Mesodermal cell (in vitro differentiated cells): ENCODE measurements around the gene SLC30A2.

Experiments
- H3K27ac ChIP-seq: 2 replicates; pipeline ENCODE4 v1.7.0; 2013; ENCODE audit warnings: mild to moderate bottlenecking, low read depth, low read length, moderate library complexity; ENCODE audit not compliant: severe bottlenecking
- H3K36me3 ChIP-seq: 2 replicates; pipeline ENCODE4 v1.7.1; 2013; ENCODE audit warnings: mild to moderate bottlenecking, low read length, moderate library complexity; ENCODE audit not compliant: control insufficient read depth, insufficient read depth
- H3K4me1 ChIP-seq: one replicate; pipeline ENCODE4 v1.7.1; 2013; ENCODE audit warnings: mild to moderate bottlenecking, low read length; ENCODE audit not compliant: insufficient read depth, control insufficient read depth, poor library complexity, severe bottlenecking
- H3K4me3 ChIP-seq: 2 replicates; pipeline ENCODE4 v1.7.0; 2013; ENCODE audit warnings: low read length, control low read depth, mild to moderate bottlenecking; ENCODE audit not compliant: insufficient read depth, poor library complexity, severe bottlenecking; ENCODE audit errors: extremely low read depth
- H3K9me3 ChIP-seq: 2 replicates; pipeline ENCODE4 v1.7.1; 2013; ENCODE audit warnings: mild to moderate bottlenecking, low read length, moderate library complexity; ENCODE audit not compliant: control insufficient read depth
- WGBS, 2 experiments: methylation state at CpG; one replicate each; pipeline ENCODE4 v1.1.5; 2013; ENCODE audit warnings: missing lambda C conversion rate in 2 of 2; ENCODE audit not compliant: insufficient coverage in 2 of 2; 5-methylcytosine and 5-hydroxymethylcytosine counted together

SLC30A2 gene

GRCh38 chr1:26020941-26021646 is 24.8 kb downstream of the SLC30A2 start:
- Histone ChIP-seq H3K9me3 (no peaks in the 10 kb centered on the region), H3K36me3 (no peaks in the 10 kb centered on the region), H3K27ac (no peak overlapping the region), H3K4me1 (peaks cover 55% of the 10 kb centered on the region), H3K4me3 (no peak overlapping the region)
- WGBS, 2 experiments, result 75 to 77% methylated on average over 4 to 5 of the region's 6 CpGs

DNA sequence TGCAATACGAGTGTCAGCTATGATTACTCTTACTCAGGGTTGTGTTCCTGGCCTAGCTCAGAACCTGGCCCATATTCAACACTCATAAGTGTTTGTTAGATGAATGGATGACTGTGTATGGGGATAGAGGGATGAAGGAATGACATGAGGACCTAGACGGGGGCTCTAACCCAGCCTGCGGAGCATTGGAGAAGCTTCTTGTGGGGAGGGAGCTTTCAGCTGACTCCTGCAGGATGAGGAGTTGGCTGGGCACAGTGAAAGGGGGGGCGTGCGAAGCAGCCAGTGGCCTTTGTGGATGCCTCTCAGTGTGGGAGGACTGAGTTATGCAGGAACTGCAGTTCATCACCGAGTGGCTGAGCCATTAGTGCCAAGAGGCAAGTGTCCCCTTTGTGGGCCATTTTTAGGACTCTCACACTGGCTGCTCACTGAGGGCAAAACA is 25.6 kb downstream of the SLC30A2 start:
- WGBS, 2 experiments, result 70 to 79% methylated on average over 5 to 6 of the region's 6 CpGs
- H3K4me1 ChIP-seq, result peaks cover 55% of the 10 kb centered on the region
- H3K27ac ChIP-seq, result no peak overlapping the region
- no peak overlapping the region for H3K4me3 ChIP-seq
- H3K36me3 ChIP-seq, result no peaks in the 10 kb centered on the region
- H3K9me3 ChIP-seq, result no peaks in the 10 kb centered on the region

DNA sequence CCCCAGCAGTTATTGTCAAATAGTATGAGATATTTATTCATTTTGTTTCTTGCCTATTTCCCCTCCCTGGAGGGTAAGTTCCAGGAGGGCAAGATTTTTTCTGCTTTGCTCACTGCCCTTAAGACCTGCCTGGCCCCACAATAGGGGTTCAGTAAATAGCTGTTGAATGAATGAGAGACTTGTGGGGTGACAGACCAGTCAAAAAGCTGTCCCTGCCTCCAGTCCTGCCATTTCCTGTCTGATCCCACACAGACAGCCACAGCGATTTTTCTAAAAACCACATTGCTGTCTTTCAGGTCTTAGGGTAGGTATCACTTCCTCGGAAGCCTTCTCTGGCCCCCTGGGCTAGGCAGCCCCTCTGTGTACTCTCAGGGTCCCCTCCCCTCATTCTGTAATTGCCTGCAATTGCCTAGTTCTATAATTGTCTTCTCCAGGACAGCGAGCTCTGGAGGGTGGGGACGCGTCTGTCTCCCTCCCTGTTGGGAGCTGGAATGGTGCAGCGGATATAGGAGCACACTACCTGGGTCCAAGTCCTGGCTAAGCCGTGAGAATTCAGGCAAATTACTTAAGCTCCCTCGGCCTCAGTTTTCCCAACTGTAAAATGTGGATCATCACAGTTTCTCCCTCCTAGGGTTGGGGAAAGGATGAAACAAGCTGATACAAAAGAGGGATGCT is 26.1 kb downstream of the SLC30A2 start:
- WGBS, 2 experiments, result 86 to 91% methylated on average over 5 to 7 of the region's 8 CpGs
- Histone ChIP-seq H3K4me1 (peaks cover 55% of the 10 kb centered on the region), H3K27ac (no peak overlapping the region)

GRCh38 chr1:26017606-26018005 is 28.3 kb downstream of the SLC30A2 start:
- 100% methylated on average over 1 of the region's 6 CpGs for WGBS, 2 experiments
- H3K36me3 ChIP-seq, result no peaks in the 10 kb centered on the region
- H3K27ac ChIP-seq, result no peak overlapping the region
- H3K4me3 ChIP-seq, result no peak overlapping the region
- no peaks in the 10 kb centered on the region for H3K9me3 ChIP-seq
- peaks cover 45% of the 10 kb centered on the region for H3K4me1 ChIP-seq

More for the DNA sequence above, 26.1 kb downstream of the SLC30A2 start:
- no peaks in the 10 kb centered on the region for H3K9me3 ChIP-seq
- H3K4me3 ChIP-seq, result no peak overlapping the region
- H3K36me3 ChIP-seq, result no peaks in the 10 kb centered on the region

- no peak overlapping the region for H3K27ac ChIP-seq
- H3K36me3 ChIP-seq, result no peaks in the 10 kb centered on the region
- 79 to 82% methylated on average over 4 to 6 of the region's 6 CpGs for WGBS, 2 experiments
- no peak overlapping the region for H3K4me3 ChIP-seq
- no peaks in the 10 kb centered on the region for H3K9me3 ChIP-seq
- peaks cover 45% of the 10 kb centered on the region for H3K4me1 ChIP-seq
Measured at GRCh38 chr1:26016953-26017545, 28.9 kb downstream of the SLC30A2 start.

- WGBS, 2 experiments, result 75 to 90% methylated on average over 6 to 8 of the region's 10 CpGs
- Histone ChIP-seq H3K9me3 (no peaks in the 10 kb centered on the region), H3K27ac (no peak overlapping the region), H3K4me3 (no peak overlapping the region), H3K36me3 (no peaks in the 10 kb centered on the region), H3K4me1 (peaks cover 38% of the 10 kb centered on the region)
Measured at GRCh38 chr1:26016258-26016952, 29.5 kb downstream of the SLC30A2 start.

DNA sequence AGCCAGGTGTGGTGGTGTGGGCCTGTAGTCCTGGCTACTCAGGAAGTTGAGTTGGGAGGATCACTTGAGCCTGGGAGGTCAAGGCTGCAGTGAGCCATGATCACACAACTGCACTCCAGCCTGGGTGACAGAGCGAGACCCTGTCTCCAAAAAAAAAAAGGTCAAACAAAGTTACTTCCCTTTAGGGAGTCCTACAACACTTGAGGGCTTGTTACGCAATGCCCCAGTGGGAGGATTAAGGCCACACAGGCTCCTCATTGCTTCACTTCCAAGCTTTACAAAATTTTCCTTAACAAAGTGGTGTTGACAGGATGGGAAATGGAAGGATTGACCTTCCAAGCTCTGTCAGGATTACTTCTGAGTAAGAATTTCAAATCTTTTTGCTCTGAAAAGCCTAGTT is 30.6 kb downstream of the SLC30A2 start:
- peaks cover 28% of the 10 kb centered on the region for H3K4me1 ChIP-seq
- no peaks in the 10 kb centered on the region for H3K36me3 ChIP-seq
- no peak overlapping the region for H3K27ac ChIP-seq
- 84 to 100% methylated on average over 1 to 2 of the region's 2 CpGs for WGBS, 2 experiments
- H3K4me3 ChIP-seq, result no peak overlapping the region
- H3K9me3 ChIP-seq, result no peaks in the 10 kb centered on the region

- Histone ChIP-seq H3K4me1 (peaks cover 19% of the 10 kb centered on the region), H3K4me3 (no peak overlapping the region), H3K36me3 (no peaks in the 10 kb centered on the region), H3K27ac (no peak overlapping the region), H3K9me3 (no peaks in the 10 kb centered on the region)
- WGBS, 2 experiments, result 100% methylated on average over 1 of the region's 2 CpGs; no CpG with 5 or more reads in 1 of the 2 experiments
Measured at GRCh38 chr1:26014179-26014578, 31.7 kb downstream of the SLC30A2 start.

GRCh38 chr1:26012864-26013263 is 33.1 kb downstream of the SLC30A2 start:
- Histone ChIP-seq H3K9me3 (no peaks in the 10 kb centered on the region), H3K36me3 (no peaks in the 10 kb centered on the region), H3K27ac (no peak overlapping the region), H3K4me3 (no peak overlapping the region), H3K4me1 (peaks cover 13% of the 10 kb centered on the region)
- WGBS, 2 experiments, result 63 to 68% methylated on average over 3 of the region's 3 CpGs

DNA sequence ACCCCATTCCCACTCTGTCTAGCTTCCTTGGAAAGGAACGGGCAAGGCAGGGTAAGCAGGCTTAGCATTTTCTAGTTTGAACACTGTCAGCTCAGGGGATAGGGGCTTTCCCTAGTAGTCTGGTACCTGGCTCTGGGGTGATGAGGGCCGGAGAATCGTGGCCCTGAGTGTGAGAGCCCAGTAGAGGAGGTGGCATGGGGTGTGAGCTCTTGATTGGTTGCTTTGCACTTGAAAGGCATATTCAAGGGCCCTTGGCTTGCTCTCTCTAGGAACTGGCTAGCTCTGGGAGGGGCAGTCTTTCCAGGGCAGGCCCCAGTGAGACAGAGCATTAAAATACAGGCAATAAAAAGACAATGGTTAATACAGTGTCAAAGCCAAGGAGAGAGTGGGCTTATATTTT is 35.1 kb downstream of the SLC30A2 start:
- 33 to 62% methylated on average over 2 to 3 of the region's 3 CpGs for WGBS, 2 experiments
- no peaks in the 10 kb centered on the region for H3K4me1 ChIP-seq

More for the DNA sequence above, 35.1 kb downstream of the SLC30A2 start:
- Histone ChIP-seq H3K36me3 (no peaks in the 10 kb centered on the region), H3K4me3 (no peak overlapping the region), H3K27ac (no peak overlapping the region), H3K9me3 (no peaks in the 10 kb centered on the region)
